Ascending aorta (tissue), 2 donors: Measurements from ENCODE around the gene ALX4. TPM values are rescaled to one million over a fixed set of nuclear protein-coding genes. Genes with fewer than 3 reads are reported as not detected.

Experiments
- DNase-seq, 2 donors: peaks; one replicate each; pipeline ENCODE4 v3.0.0-alpha.2; 2019; ENCODE audit warnings: low spot score in 2 of 2
- H3K27ac ChIP-seq, 2 donors: fragments of 200-600 bp; sonication (generic); one replicate each; pipeline ENCODE4 v1.5.1; 2016 to 2017; ENCODE audit warnings: mild to moderate bottlenecking in 1 of 2
- H3K27me3 ChIP-seq: fragments of 200-600 bp; sonication (generic); one replicate; pipeline ENCODE4 v1.5.1; 2017
- H3K36me3 ChIP-seq, 2 donors: fragments of 200-600 bp; sonication (generic); one replicate each; pipeline ENCODE4 v1.5.1; 2016
- H3K4me1 ChIP-seq, 2 donors: fragments of 200-600 bp; sonication (generic); one replicate each; pipeline ENCODE4 v1.5.1; 2016 to 2017; ENCODE audit warnings: mild to moderate bottlenecking in 1 of 2
- H3K4me3 ChIP-seq, 2 donors: fragments of 200-600 bp; sonication (generic); one replicate each; pipeline ENCODE4 v1.5.1; 2016 to 2017; ENCODE audit warnings: mild to moderate bottlenecking in 1 of 2
- H3K9me3 ChIP-seq, 2 donors: fragments of 200-600 bp; sonication (generic); one replicate each; pipeline ENCODE4 v1.5.1; 2016
- intact Hi-C: fragments of 100-400 bp; cut with DNase I; formaldehyde crosslinking; loops from one replicate; pipeline ENCODE4 v1.15.1; 2023
- total RNA-seq: library from RNA; depleted of rRNA; stranded (reverse); fragments of >200 nt; gene quantifications from one replicate; pipeline ENCODE4 v1.1.0, GENCODE V29; 2016
- TF ChIP-seq, protein P1 (sequence below), 3 experiments: fragments of 200-600 bp in 2 of 3; fragments of 450-650 bp in 1 of 3; sonication (generic) in 2 of 3; IDR thresholded peaks; one replicate each; pipeline ENCODE4 v1.5.1; 2016 to 2019; ENCODE audit warnings: antibody characterized with exemption in 3 of 3, mild to moderate bottlenecking in 1 of 3, moderate library complexity in 1 of 3

ALX4 gene
- total RNA-seq, 1 donor from 2014 or later = not detected

DNA sequence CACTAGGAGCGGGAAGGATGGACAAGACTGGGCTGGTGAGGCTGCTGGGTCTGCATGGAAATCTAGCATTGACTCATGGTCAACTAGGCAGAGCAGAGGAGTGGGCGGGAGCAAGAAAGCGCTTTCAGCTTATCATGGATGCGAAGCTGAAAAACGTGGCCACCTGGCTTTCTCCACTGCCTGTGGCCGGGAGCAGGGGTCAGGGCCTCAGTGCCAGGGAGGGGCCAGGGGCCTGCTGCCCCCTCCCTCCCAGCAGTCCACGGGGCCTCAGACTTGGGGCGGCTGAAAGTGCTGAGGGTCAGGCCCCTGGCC, 45.5 kb downstream of the ALX4 start:
- Histone ChIP-seq H3K9me3 (no peaks in the 10 kb centered on the region), H3K36me3 (no peaks in the 10 kb centered on the region), H3K27ac (no peak overlapping the region), H3K4me3 (no peak overlapping the region), H3K27me3 (no peaks in the 10 kb centered on the region), H3K4me1 (no peaks in the 10 kb centered on the region)
- DNase-seq = no peak
- TF ChIP-seq, protein P1, sequence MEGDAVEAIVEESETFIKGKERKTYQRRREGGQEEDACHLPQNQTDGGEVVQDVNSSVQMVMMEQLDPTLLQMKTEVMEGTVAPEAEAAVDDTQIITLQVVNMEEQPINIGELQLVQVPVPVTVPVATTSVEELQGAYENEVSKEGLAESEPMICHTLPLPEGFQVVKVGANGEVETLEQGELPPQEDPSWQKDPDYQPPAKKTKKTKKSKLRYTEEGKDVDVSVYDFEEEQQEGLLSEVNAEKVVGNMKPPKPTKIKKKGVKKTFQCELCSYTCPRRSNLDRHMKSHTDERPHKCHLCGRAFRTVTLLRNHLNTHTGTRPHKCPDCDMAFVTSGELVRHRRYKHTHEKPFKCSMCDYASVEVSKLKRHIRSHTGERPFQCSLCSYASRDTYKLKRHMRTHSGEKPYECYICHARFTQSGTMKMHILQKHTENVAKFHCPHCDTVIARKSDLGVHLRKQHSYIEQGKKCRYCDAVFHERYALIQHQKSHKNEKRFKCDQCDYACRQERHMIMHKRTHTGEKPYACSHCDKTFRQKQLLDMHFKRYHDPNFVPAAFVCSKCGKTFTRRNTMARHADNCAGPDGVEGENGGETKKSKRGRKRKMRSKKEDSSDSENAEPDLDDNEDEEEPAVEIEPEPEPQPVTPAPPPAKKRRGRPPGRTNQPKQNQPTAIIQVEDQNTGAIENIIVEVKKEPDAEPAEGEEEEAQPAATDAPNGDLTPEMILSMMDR (IDR thresholded peaks at IDR 0.05) = no peak
- intact Hi-C loops = no loop called here

DNA sequence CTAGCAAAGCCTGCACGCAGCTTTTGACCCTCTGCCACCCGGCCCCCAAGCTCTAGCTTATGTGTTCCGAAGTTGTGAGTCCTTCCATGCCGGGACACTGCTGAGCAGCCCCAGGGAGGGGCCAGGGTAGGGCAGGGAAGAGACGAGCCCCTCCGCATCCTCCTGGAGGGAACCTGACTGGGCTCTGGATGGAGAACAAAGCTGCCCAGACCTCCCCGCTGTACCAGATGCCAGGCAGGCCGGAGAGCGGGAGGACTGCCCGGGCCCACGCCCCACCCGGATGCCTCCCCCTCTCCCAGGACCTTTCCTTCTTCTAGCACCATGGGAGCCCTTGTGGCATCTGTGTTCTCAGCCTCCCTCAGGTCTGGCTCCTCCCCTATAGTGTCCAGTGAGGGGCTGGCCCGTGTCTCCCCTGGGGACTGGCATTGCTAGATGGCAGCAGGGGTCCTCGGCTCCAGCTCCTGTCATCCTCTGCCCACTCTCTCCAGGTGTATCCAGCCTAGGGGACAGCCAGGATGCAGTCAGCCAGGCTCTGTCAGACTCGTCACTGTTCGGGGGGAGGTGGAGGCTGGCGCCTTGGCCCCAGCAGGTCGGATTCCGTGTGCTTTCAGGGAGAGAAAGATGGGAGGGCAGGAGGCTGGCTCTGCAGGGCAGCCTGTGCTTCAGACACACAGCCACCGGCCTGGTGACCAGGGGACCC, 46.1 kb downstream of the ALX4 start:
- TF ChIP-seq, protein P1 (IDR thresholded peaks at IDR 0.05) = no peak
- DNase-seq = no peak
- intact Hi-C loops = no loop called here

DNA sequence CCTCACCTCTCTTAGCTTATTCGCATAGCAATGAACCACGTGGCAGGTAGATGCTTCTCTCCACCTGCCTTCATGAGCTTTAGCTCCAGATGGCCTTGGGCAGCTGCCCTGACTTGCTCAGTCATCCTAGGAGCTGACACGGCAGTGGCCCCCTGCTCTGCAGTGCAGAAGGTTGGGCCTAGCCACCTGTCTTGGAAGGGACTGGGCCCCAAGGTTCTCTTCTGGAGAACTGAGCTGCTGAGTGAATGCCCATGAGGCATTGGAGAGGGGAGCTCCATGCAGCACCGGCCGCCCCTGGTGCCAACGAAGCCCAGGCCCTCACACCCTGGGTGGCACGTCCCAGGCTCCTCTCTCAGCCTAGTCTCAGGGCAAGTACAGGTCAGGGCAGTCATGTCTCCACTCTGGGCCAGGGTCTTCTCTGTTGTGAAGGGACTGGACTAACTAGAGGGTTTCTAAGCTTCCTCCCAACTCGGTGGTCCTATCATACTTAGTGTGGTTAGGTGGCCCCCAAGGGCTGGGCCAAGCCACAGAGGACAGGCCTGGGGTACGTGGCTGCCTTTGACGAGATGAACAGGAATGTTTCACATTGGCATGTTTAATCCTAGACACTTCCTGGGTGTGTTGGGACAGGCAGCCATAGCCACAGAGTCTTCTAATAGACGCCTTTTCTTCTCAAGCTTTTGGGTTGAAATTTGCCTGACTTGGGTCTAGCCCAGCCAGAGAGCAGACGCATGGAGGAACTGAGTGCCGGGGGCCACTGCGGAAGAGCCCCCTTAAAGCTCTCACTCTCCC, 47.9 kb downstream of the ALX4 start:
- TF ChIP-seq, protein P1 (IDR thresholded peaks at IDR 0.05) = no peak
- Histone ChIP-seq H3K9me3 (no peaks in the 10 kb centered on the region), H3K4me1 (no peaks in the 10 kb centered on the region), H3K4me3 (no peak overlapping the region), H3K27me3 (no peaks in the 10 kb centered on the region), H3K36me3 (no peaks in the 10 kb centered on the region), H3K27ac (no peak overlapping the region)
- DNase-seq = no peak
- intact Hi-C loops = no loop called here

More for the DNA sequence above, 46.1 kb downstream of the ALX4 start:
- Histone ChIP-seq H3K27ac (no peak overlapping the region), H3K9me3 (no peaks in the 10 kb centered on the region), H3K36me3 (no peaks in the 10 kb centered on the region), H3K4me1 (no peaks in the 10 kb centered on the region), H3K4me3 (no peak overlapping the region), H3K27me3 (no peaks in the 10 kb centered on the region)

DNA sequence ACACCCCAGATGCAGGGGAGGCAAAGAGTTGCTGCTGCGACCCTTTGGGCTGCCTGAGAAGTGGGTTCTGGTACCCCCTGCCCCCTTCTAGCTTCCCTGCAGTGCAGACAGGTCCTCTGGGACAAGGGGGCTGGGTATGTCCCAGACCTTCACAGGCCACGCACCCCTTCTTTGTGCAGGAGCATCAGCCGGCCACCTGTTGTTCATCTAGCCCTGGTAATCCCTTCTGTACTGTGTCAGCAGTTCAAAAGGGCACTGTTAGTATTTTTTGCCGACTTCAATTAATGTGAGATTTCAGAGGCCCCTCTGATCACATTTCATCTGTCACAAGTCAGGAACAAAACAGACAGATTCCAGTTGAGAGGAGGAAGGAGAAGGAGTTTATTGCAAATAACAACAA, 49.9 kb downstream of the ALX4 start:
- H3K4me1 ChIP-seq = no peaks in the 10 kb centered on the region
- H3K36me3 ChIP-seq = no peaks in the 10 kb centered on the region
- H3K9me3 ChIP-seq = no peaks in the 10 kb centered on the region
- no peak overlapping the region for H3K27ac ChIP-seq
- DNase-seq = no peak
- TF ChIP-seq, protein P1 (IDR thresholded peaks at IDR 0.05) = no peak
- intact Hi-C loops = no loop called here
- H3K4me3 ChIP-seq = no peak overlapping the region
- H3K27me3 ChIP-seq = no peaks in the 10 kb centered on the region

DNA sequence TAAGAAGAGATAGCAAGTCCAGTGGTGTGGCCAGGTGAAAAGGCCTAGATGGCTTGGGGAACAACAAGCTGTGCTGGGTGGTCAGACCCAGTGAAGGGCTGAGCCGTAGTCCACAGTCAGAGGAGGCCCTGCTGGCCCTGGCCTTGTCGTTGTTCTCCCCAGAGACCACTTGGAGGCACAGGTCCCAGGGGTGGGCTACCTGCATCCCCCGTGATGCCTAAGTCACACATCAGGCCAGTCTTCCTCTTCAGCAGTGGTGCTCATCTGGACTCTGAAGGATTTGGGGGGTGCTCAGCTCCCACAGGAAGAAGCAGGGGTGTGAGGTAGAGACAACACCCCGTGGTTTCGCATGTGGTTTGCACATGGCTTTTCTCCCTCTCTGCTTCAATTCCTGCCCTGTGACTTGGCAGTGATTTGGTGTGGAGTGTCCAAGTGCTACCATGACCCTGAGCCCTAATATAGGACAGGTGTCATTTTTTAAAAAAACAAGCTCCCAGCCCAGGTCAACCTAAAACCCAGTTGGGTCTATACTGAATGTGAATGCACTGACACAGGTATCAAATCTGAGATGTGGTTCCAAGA, 51.0 kb downstream of the ALX4 start:
- no peaks in the 10 kb centered on the region for H3K9me3 ChIP-seq
- H3K27me3 ChIP-seq = no peaks in the 10 kb centered on the region
- no peak overlapping the region for H3K27ac ChIP-seq
- intact Hi-C loops = no loop called here
- no peaks in the 10 kb centered on the region for H3K4me1 ChIP-seq
- no peak overlapping the region for H3K4me3 ChIP-seq
- no peak for DNase-seq
- TF ChIP-seq, protein P1 (IDR thresholded peaks at IDR 0.05) = no peak
- no peaks in the 10 kb centered on the region for H3K36me3 ChIP-seq
